Esophagus muscularis mucosa (tissue), 4 donors: Measurements from ENCODE around the gene IL34.

Experiments
- EP300 ChIP-seq: sonication (generic); formaldehyde crosslinking; IDR thresholded peaks from one replicate; pipeline ENCODE4 v1.6.1; 2017; ENCODE audit warnings: antibody characterized with exemption
- POLR2A ChIP-seq: fragments of 450-650 bp; IDR thresholded peaks from one replicate; pipeline ENCODE4 v1.6.1; 2017; ENCODE audit warnings: antibody characterized with exemption, moderate library complexity, mild to moderate bottlenecking, low read depth
- POLR2AphosphoS5 ChIP-seq, 2 donors: sonication (generic); formaldehyde crosslinking; IDR thresholded peaks; one replicate each; pipeline ENCODE4 v1.6.1; 2017; ENCODE audit warnings: antibody characterized with exemption in 2 of 2
- TF ChIP-seq, protein P1 (sequence below), 3 experiments: fragments of 200-600 bp in 2 of 3; fragments of 450-650 bp in 1 of 3; sonication (generic) in 2 of 3; IDR thresholded peaks; one replicate each; pipeline ENCODE4 v1.5.1; 2017 to 2019; ENCODE audit warnings: antibody characterized with exemption in 3 of 3, mild to moderate bottlenecking in 2 of 3, moderate library complexity in 1 of 3

GRCh38 chr16:70642633-70643032, 3.7 kb upstream of the IL34 start:
- TF ChIP-seq, protein P1, sequence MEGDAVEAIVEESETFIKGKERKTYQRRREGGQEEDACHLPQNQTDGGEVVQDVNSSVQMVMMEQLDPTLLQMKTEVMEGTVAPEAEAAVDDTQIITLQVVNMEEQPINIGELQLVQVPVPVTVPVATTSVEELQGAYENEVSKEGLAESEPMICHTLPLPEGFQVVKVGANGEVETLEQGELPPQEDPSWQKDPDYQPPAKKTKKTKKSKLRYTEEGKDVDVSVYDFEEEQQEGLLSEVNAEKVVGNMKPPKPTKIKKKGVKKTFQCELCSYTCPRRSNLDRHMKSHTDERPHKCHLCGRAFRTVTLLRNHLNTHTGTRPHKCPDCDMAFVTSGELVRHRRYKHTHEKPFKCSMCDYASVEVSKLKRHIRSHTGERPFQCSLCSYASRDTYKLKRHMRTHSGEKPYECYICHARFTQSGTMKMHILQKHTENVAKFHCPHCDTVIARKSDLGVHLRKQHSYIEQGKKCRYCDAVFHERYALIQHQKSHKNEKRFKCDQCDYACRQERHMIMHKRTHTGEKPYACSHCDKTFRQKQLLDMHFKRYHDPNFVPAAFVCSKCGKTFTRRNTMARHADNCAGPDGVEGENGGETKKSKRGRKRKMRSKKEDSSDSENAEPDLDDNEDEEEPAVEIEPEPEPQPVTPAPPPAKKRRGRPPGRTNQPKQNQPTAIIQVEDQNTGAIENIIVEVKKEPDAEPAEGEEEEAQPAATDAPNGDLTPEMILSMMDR (IDR thresholded peaks at IDR 0.05): no peak
- no peak for TF ChIP-seq POLR2A
- TF ChIP-seq POLR2AphosphoS5 (IDR thresholded peaks at IDR 0.05): no peak
- TF ChIP-seq EP300: no peak
